ENCODE data around the gene GOLGB1.

The GOLGB1 gene

GRCh38 chr3:121629601-121630000, 119.9 kb downstream of the GOLGB1 start:
- TF ChIP-seq CTCF (conservative IDR thresholded peaks at IDR 0.05; ENCODE audit: low read length): no peak
- no peak overlapping the region for H3K4me3 ChIP-seq (ENCODE audit: low read length)
- DNase-seq (ENCODE audit: low read depth): no peak

GRCh38 chr3:121627622-121628021, 121.9 kb downstream of the GOLGB1 start:
- no peak overlapping the region for H3K4me3 ChIP-seq (ENCODE audit: low read length)
- DNase-seq (ENCODE audit: low read depth): no peak
- TF ChIP-seq CTCF (conservative IDR thresholded peaks at IDR 0.05; ENCODE audit: low read length): no peak

GRCh38 chr3:121627211-121627610, 122.3 kb downstream of the GOLGB1 start:
- H3K4me3 ChIP-seq (ENCODE audit: low read length): no peak overlapping the region
- no peak for TF ChIP-seq CTCF (conservative IDR thresholded peaks at IDR 0.05; ENCODE audit: low read length)
- DNase-seq (ENCODE audit: low read depth): no peak

GRCh38 chr3:121626495-121626894, 123.0 kb downstream of the GOLGB1 start:
- DNase-seq (ENCODE audit: low read depth): no peak
- no peak for TF ChIP-seq CTCF (conservative IDR thresholded peaks at IDR 0.05; ENCODE audit: low read length)
- no peak overlapping the region for H3K4me3 ChIP-seq (ENCODE audit: low read length)

- no peak for TF ChIP-seq CTCF (conservative IDR thresholded peaks at IDR 0.05; ENCODE audit: low read length)
- no peak overlapping the region for H3K4me3 ChIP-seq (ENCODE audit: low read length)
- no peak for DNase-seq (ENCODE audit: low read depth)
Observed at GRCh38 chr3:121624147-121624899, 125.2 kb downstream of the GOLGB1 start.

GRCh38 chr3:121621491-121621890, 128.1 kb downstream of the GOLGB1 start:
- no peak for TF ChIP-seq CTCF (conservative IDR thresholded peaks at IDR 0.05; ENCODE audit: low read length)

GRCh38 chr3:121619691-121620090, 129.8 kb downstream of the GOLGB1 start:
- no peak for TF ChIP-seq CTCF (conservative IDR thresholded peaks at IDR 0.05; ENCODE audit: low read length)
- DNase-seq (ENCODE audit: low read depth): peak; percentile 3

More at GRCh38 chr3:121621491-121621890, 128.1 kb downstream of the GOLGB1 start:
- H3K4me3 ChIP-seq (ENCODE audit: low read length): no peak overlapping the region
- DNase-seq (ENCODE audit: low read depth): no peak

More at GRCh38 chr3:121619691-121620090, 129.8 kb downstream of the GOLGB1 start:
- no peak overlapping the region for H3K4me3 ChIP-seq (ENCODE audit: low read length)

All from AG10803 (cell line).